K562 (cell line): Measurements from ENCODE around the gene SNTG2. TPM values are rescaled to one million over a fixed set of nuclear protein-coding genes. Genes with fewer than 3 reads are reported as not detected.

Source experiments
- ATAC-seq: fragments of 200-7000 bp; cut with Tn5 transposase; 3 replicates; pipeline ENCODE4 v1.9.1; 2020; ENCODE audit warnings: moderate library complexity
- BruUV-seq: library from RNA; stranded (reverse); fragments of 400-500 nt; replicated peaks from 2 replicates; lab custom pipeline; 2021; lab: Mats Ljungman, UMichigan
- CTCF ChIA-PET: fragments of 300-600 bp; formaldehyde crosslinking; extraction: SDS; loops from one replicate; lab custom pipeline; 2021; ENCODE audit warnings: low intra/inter-chr PET ratio; lab: Yijun Ruan, JAX
- POLR2A ChIA-PET: fragments of 300-600, 350-650 bp; sonication (Branson Sonifier 250); formaldehyde crosslinking; extraction: SDS; loops from one replicate; lab custom pipeline; 2021; ENCODE audit warnings: antibody characterized with exemption, inconsistent platforms; lab: Yijun Ruan, JAX
- DNase-seq, 4 experiments: peaks; one replicate each; pipeline versions ENCODE4 v3.0.0 to v3.0.0-alpha.2; 2011 to 2018; ENCODE audit warnings: low spot score in 3 of 4, mixed read lengths in 3 of 4; ENCODE audit errors: extremely low read depth in 1 of 4
- FAIRE-seq: peaks from 2 replicates; lab custom pipeline; 2011; peaks lifted over from hg19 to GRCh38; lab: Jason Lieb, UNC
- H2AFZ ChIP-seq: 2 replicates; pipeline ENCODE4 v1.6.0; 2011; ENCODE audit warnings: low read depth, low read length, control low read depth, inconsistent platforms
- H3K27ac ChIP-seq: fragments of 200-600 bp; 3 replicates; pipeline ENCODE4 v1.8.0; 2011; ENCODE audit warnings: low read depth, mild to moderate bottlenecking, control low read depth, inconsistent platforms, low read length, moderate library complexity, mixed read lengths; ENCODE audit errors: extremely low read depth
- H3K27me3 ChIP-seq, 2 experiments: fragments of 300-600 bp in 1 of 2; 2 replicates in 1 of 2; 3 replicates in 1 of 2; pipeline versions ENCODE4 v1.6.0 to v1.8.0; 2011; ENCODE audit warnings: inconsistent platforms in 2 of 2, low read length in 2 of 2, mild to moderate bottlenecking in 1 of 2, mixed read lengths in 1 of 2, moderate library complexity in 1 of 2; ENCODE audit not compliant: control insufficient read depth in 2 of 2, insufficient read depth in 2 of 2
- H3K36me3 ChIP-seq: fragments of 300-600 bp; 3 replicates; pipeline ENCODE4 v1.8.0; 2011; ENCODE audit warnings: mild to moderate bottlenecking, low read length, inconsistent platforms; ENCODE audit not compliant: control insufficient read depth, insufficient read depth
- H3K4me1 ChIP-seq, 2 experiments: fragments of 200-600 bp in 1 of 2; replicated peaks in 1 of 2; 2 replicates in 1 of 2; 3 replicates in 1 of 2; pipeline versions ENCODE4 v1.5.1 to v1.8.0; 2011; ENCODE audit warnings: inconsistent platforms in 2 of 2, low read length in 2 of 2, mild to moderate bottlenecking in 1 of 2, mixed read lengths in 1 of 2, moderate library complexity in 1 of 2; ENCODE audit not compliant: control insufficient read depth in 2 of 2, insufficient read depth in 2 of 2
- H3K4me2 ChIP-seq: 2 replicates; pipeline ENCODE4 v1.6.1; 2011; ENCODE audit warnings: low read length, control low read depth, inconsistent platforms, mixed read lengths; ENCODE audit not compliant: insufficient read depth
- H3K4me3 ChIP-seq: fragments of 200-600 bp; sonication (generic), shearing (Covaris generic); 2 replicates; pipeline ENCODE4 v1.5.1; 2016; ENCODE audit warnings: control low read depth, inconsistent platforms
- H3K79me2 ChIP-seq: fragments of 200-600 bp; 3 replicates; pipeline ENCODE4 v1.8.0; 2011; ENCODE audit warnings: low read length, inconsistent platforms; ENCODE audit not compliant: control insufficient read depth, insufficient read depth
- H3K9ac ChIP-seq, 2 experiments: 2 replicates each; pipeline versions ENCODE4 v1.6.0 to v1.6.1; 2011; ENCODE audit warnings: low read depth in 2 of 2, low read length in 2 of 2, control low read depth in 1 of 2, inconsistent platforms in 1 of 2, mild to moderate bottlenecking in 1 of 2, mixed read lengths in 1 of 2; ENCODE audit not compliant: insufficient read depth in 1 of 2
- H3K9me1 ChIP-seq: one replicate; pipeline ENCODE4 v1.6.0; 2011; ENCODE audit warnings: inconsistent platforms, mild to moderate bottlenecking, low read length, moderate library complexity; ENCODE audit not compliant: control insufficient read depth, insufficient read depth
- H3K9me3 ChIP-seq: replicated peaks from 2 replicates; pipeline ENCODE4 v1.5.1; 2011; ENCODE audit warnings: low read depth, low read length, inconsistent platforms; ENCODE audit not compliant: control insufficient read depth, insufficient read depth
- H4K20me1 ChIP-seq: replicated peaks from 2 replicates; pipeline ENCODE4 v1.6.1; 2011; ENCODE audit warnings: low read length, inconsistent platforms, mixed read lengths; ENCODE audit not compliant: control insufficient read depth, insufficient read depth
- C11orf30 ChIP-seq: fragments of 450-650 bp; IDR thresholded peaks from 2 replicates; pipeline ENCODE4 v1.6.1; 2016; ENCODE audit warnings: low read depth, mild to moderate bottlenecking
- FOSL1 ChIP-seq: fragments of 200-800 bp; sonication (Bioruptor generic); conservative IDR thresholded peaks from 2 replicates; pipeline ENCODE4 v1.6.1; 2016; ENCODE audit warnings: missing genetic modification characterization, missing compliant biosample characterization
- HIVEP1 ChIP-seq: fragments of 250-450 bp; sonication (Bioruptor Pico); IDR thresholded peaks from 2 replicates; pipeline ENCODE4 v1.4.0; 2020; ENCODE audit warnings: mild to moderate bottlenecking
- L3MBTL2 ChIP-seq: fragments of 450-650 bp; IDR thresholded peaks from 2 replicates; pipeline ENCODE4 v1.6.1; 2016; ENCODE audit warnings: mild to moderate bottlenecking, moderate library complexity
- MAFF ChIP-seq: IDR thresholded peaks from 2 replicates; pipeline ENCODE4 v1.6.1; 2012; ENCODE audit warnings: low read length, improper control_type of control experiment
- MAFG ChIP-seq: fragments of 450-650 bp; conservative IDR thresholded peaks from 2 replicates; pipeline ENCODE4 v1.6.1; 2016; ENCODE audit warnings: missing genetic modification characterization, missing compliant biosample characterization
- MAFK ChIP-seq: IDR thresholded peaks from 2 replicates; pipeline ENCODE4 v1.6.1; 2011; ENCODE audit warnings: low read length, improper control_type of control experiment
- RBM17 ChIP-seq: fragments of 200-400 bp; formaldehyde crosslinking; IDR thresholded peaks from 2 replicates; pipeline ENCODE4 v1.6.1; 2017; ENCODE audit warnings: low read depth, mild to moderate bottlenecking, low read length, borderline replicate concordance
- ZNF165 ChIP-seq: fragments of 250-450 bp; sonication (Bioruptor Pico); IDR thresholded peaks from 2 replicates; pipeline ENCODE4 v1.4.0; 2020; ENCODE audit warnings: borderline replicate concordance
- ZNF224 ChIP-seq: sonication (generic); formaldehyde crosslinking; IDR thresholded peaks from 2 replicates; pipeline ENCODE4 v1.8.0; 2022; ENCODE audit warnings: mild to moderate bottlenecking, missing genetic modification reagents
- ZNF316 ChIP-seq: fragments of 450-650 bp; IDR thresholded peaks from 2 replicates; pipeline ENCODE4 v1.6.1; 2016
- ZNF780A ChIP-seq: fragments of 250-450 bp; sonication (Bioruptor Pico); IDR thresholded peaks from 2 replicates; pipeline ENCODE4 v1.5.0; 2021; ENCODE audit warnings: mild to moderate bottlenecking
- WGBS: fragments of 100-300 bp; shearing (Covaris generic); methylation state at CpG from one replicate; pipeline ENCODE4 v1.1.6; 2016; ENCODE audit warnings: low coverage, mixed read lengths; ENCODE audit not compliant: insufficient coverage; ENCODE audit errors: missing lambda C conversion rate; 5-methylcytosine and 5-hydroxymethylcytosine counted together
- in situ Hi-C: fragments of 300-500 bp; cut with MboI; formaldehyde crosslinking; loops from 4 replicates; pipeline ENCODE4 v1.15.0; 2018; ENCODE audit warnings: inconsistent platforms, mixed read lengths
- intact Hi-C: fragments of 100-400 bp; cut with micrococcal nuclease; formaldehyde crosslinking; loops from 2 replicates; pipeline ENCODE4 v1.14.2; 2022
- polyA plus RNA-seq, 8 experiments: library from polyadenylated mRNA; depleted of rRNA in 4 of 8; stranded (reverse) in 5 of 8; unstranded in 3 of 8; fragments of >200 nt; fragmentation: Nextera tagmentation in 2 of 8; fragmentation: Illumina TruSeq in 1 of 8; extraction: Ambion mirVana in 2 of 8; extraction: Trizol in 1 of 8; gene quantifications; 2 replicates each; pipeline versions ENCODE4 v1.2.1 to v1.2.3, GENCODE V29; 2011 to 2014; ENCODE audit warnings: inconsistent platforms in 1 of 8, missing spikeins in 1 of 8
- total RNA-seq, 7 experiments: library from RNA; depleted of rRNA in 6 of 7; stranded (reverse); fragments of >200 nt in 6 of 7; fragmentation: Illumina TruSeq in 2 of 7; extraction: Trizol in 2 of 7; gene quantifications; 2 replicates each; pipeline versions ENCODE4 v1.2.1 to v1.2.3, GENCODE V29; 2011 to 2021; ENCODE audit warnings: low replicate concordance in 1 of 7
- TF ChIP-seq, protein P1 (sequence below): sonication (generic); formaldehyde crosslinking; IDR thresholded peaks from 2 replicates; pipeline ENCODE4 v1.8.0; 2023; ENCODE audit warnings: mild to moderate bottlenecking, missing genetic modification reagents
- TF ChIP-seq, protein P2 (sequence below), 3 experiments: IDR thresholded peaks in 2 of 3; conservative IDR thresholded peaks in 1 of 3; 2 replicates each; pipeline ENCODE4 v1.5.1; 2011 to 2012; ENCODE audit warnings: low read length in 3 of 3, mild to moderate bottlenecking in 3 of 3, control low read depth in 2 of 3, improper control_type of control experiment in 1 of 3, inconsistent platforms in 1 of 3, low read depth in 1 of 3, mixed read lengths in 1 of 3, moderate library complexity in 1 of 3; ENCODE audit not compliant: insufficient read depth in 2 of 3
- TF ChIP-seq, protein P3 (sequence below): sonication (generic); formaldehyde crosslinking; IDR thresholded peaks from 2 replicates; pipeline ENCODE4 v1.5.0; 2020; ENCODE audit warnings: missing genetic modification reagents

SNTG2 gene
- total and polyA plus RNA-seq, 9 of the 15 experiments (the other 6 are each of a cell fraction or from before 2014, with no cell fraction given): not detected

DNA sequence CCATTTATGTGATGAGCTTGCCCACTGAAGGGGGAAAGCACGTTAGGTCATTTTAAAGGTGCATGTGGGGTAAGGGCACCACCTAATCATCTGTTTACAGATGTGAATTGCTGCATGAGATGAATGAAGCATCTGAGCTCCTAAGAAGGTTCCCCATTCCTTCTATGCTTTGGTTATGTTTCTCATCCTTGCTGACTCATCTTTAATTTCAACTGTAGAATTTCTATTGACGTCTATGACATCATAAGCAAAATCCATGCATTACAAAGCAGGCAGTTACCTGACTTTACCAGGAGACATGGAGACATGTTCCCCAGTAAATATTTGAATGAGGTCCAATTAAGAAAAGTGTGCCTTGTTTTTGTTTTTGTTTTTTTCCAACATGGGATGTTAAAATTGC is 2.8 kb downstream of the SNTG2 start:
- H3K27me3 ChIP-seq: peaks cover 7 to 11% of the 10 kb centered on the region in 2 experiments; a peak in 3 of 5 replicates
- in situ Hi-C loops: no loop called here

DNA sequence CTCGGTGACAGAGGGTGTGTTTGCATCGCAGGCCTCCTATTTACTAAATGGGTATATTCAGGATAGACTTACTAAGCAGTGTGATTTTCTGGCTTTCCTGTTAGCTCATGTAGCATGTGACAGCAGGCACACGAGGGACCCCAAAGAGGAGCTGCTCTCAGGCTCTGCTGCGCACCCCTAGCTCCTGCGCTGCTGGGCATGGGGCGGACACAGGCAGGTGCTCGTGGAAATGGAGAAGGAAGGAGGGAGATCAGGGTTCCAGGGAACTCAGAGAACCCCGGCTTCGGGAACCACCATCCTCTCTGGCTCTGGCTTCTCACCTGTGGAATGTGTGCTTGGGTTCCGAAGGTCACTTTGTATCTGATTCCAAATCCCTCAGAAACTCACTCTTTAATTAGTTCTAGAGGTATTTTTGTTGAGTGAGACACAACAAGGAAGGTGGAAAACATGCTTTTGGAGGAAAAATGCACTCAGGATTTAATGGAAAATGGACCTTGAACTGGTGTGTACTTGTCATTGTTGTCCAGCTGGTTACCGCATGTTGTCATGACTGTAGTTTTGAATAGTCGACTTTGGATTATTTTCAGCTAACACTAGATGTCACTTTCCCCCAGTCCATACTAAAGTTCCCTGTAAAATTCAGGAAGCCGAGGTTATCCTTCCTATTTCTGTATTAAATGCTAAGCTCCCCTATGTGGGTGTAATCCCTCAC is 3.5 kb downstream of the SNTG2 start:
- no peak overlapping the region for H3K9ac ChIP-seq
- CTCF ChIA-PET: no interaction called here
- H3K36me3 ChIP-seq: no peaks in the 10 kb centered on the region
- H3K4me1 ChIP-seq: peaks cover 0 to 12% of the 10 kb centered on the region in 2 experiments; a peak in 1 of 5 replicates
- intact Hi-C loops (loop anchor here (5.0 kb wide), 2 partner anchors 183 to 593 kb away; no protein-coding TSS in a partner anchor), in situ Hi-C loops (no loop called here)
- H3K27ac ChIP-seq: no peak overlapping the region
- POLR2A ChIA-PET: no interaction called here
- H3K9me1 ChIP-seq: no peaks in the 10 kb centered on the region
- no peak overlapping the region for H2AFZ ChIP-seq
- BruUV-seq: no TSS peak
- no peaks in the 10 kb centered on the region for H4K20me1 ChIP-seq
- H3K4me3 ChIP-seq: no peak overlapping the region
- peaks cover 7 to 11% of the 10 kb centered on the region in 2 experiments; a peak in 3 of 5 replicates for H3K27me3 ChIP-seq
- DNase-seq (no peak), FAIRE-seq (no peak), ATAC-seq (no peak; the same call in 2 of the 3 replicates)
- H3K4me2 ChIP-seq: no peak overlapping the region
- WGBS: 3% methylated on average over 13 of the region's 13 CpGs
- H3K79me2 ChIP-seq: no peaks in the 10 kb centered on the region
- no peaks in the 10 kb centered on the region for H3K9me3 ChIP-seq
- TF ChIP-seq FOSL1 (tag) (no peak), L3MBTL2 (no peak), RBM17 (no peak), HIVEP1 (no peak), ZNF224 (CRISPR knock-in tag) (no peak)
- TF ChIP-seq, protein P1, sequence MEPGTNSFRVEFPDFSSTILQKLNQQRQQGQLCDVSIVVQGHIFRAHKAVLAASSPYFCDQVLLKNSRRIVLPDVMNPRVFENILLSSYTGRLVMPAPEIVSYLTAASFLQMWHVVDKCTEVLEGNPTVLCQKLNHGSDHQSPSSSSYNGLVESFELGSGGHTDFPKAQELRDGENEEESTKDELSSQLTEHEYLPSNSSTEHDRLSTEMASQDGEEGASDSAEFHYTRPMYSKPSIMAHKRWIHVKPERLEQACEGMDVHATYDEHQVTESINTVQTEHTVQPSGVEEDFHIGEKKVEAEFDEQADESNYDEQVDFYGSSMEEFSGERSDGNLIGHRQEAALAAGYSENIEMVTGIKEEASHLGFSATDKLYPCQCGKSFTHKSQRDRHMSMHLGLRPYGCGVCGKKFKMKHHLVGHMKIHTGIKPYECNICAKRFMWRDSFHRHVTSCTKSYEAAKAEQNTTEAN: no peak
- TF ChIP-seq, protein P2, sequence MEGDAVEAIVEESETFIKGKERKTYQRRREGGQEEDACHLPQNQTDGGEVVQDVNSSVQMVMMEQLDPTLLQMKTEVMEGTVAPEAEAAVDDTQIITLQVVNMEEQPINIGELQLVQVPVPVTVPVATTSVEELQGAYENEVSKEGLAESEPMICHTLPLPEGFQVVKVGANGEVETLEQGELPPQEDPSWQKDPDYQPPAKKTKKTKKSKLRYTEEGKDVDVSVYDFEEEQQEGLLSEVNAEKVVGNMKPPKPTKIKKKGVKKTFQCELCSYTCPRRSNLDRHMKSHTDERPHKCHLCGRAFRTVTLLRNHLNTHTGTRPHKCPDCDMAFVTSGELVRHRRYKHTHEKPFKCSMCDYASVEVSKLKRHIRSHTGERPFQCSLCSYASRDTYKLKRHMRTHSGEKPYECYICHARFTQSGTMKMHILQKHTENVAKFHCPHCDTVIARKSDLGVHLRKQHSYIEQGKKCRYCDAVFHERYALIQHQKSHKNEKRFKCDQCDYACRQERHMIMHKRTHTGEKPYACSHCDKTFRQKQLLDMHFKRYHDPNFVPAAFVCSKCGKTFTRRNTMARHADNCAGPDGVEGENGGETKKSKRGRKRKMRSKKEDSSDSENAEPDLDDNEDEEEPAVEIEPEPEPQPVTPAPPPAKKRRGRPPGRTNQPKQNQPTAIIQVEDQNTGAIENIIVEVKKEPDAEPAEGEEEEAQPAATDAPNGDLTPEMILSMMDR (IDR thresholded peaks at IDR 0.05 in 2 of 3, conservative IDR thresholded peaks at IDR 0.05 in 1 of 3; ENCODE audit: insufficient read depth in 2 of 3, low read depth in 1 of 3, low read length in 3 of 3): peak in 1 of 3 experiments; percentile 20; a peak in 1 of 6 replicates
- TF ChIP-seq, protein P3, sequence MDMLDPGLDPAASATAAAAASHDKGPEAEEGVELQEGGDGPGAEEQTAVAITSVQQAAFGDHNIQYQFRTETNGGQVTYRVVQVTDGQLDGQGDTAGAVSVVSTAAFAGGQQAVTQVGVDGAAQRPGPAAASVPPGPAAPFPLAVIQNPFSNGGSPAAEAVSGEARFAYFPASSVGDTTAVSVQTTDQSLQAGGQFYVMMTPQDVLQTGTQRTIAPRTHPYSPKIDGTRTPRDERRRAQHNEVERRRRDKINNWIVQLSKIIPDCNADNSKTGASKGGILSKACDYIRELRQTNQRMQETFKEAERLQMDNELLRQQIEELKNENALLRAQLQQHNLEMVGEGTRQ (CRISPR knock-in tag): no peak

More for the DNA sequence above, 2.8 kb downstream of the SNTG2 start:
- no peak overlapping the region for H3K9ac ChIP-seq
- DNase-seq (no peak), FAIRE-seq (no peak), ATAC-seq (no peak)
- H3K9me3 ChIP-seq: no peaks in the 10 kb centered on the region
- ChIA-PET POLR2A (no interaction called here), CTCF (no interaction called here)
- H3K36me3 ChIP-seq: no peaks in the 10 kb centered on the region
- no peak overlapping the region for H2AFZ ChIP-seq
- peaks cover 0 to 12% of the 10 kb centered on the region in 2 experiments; a peak in 1 of 5 replicates for H3K4me1 ChIP-seq
- intact Hi-C loops: loop anchor here (5.0 kb wide), 2 partner anchors 184 to 594 kb away; no protein-coding TSS in a partner anchor
- H3K27ac ChIP-seq: no peak overlapping the region
- no peaks in the 10 kb centered on the region for H4K20me1 ChIP-seq
- H3K9me1 ChIP-seq: no peaks in the 10 kb centered on the region
- H3K4me3 ChIP-seq: no peak overlapping the region
- H3K4me2 ChIP-seq: no peak overlapping the region
- H3K79me2 ChIP-seq: no peaks in the 10 kb centered on the region
- WGBS: 0% methylated on average over 2 of the region's 2 CpGs
- BruUV-seq: no TSS peak
- TF ChIP-seq MAFF: peak; percentile 48
- TF ChIP-seq ZNF780A: no peak
- peak; percentile 71 for TF ChIP-seq MAFG (tag)
- peak; percentile 82 for TF ChIP-seq ZNF316
- peak; percentile 45; the same call in 1 of the 2 replicates for TF ChIP-seq MAFK
- no peak for TF ChIP-seq ZNF165 (CRISPR knock-in tag)
- peak; percentile 79 for TF ChIP-seq C11orf30
